BLaER1 treated with 17β-estradiol and CSF1 and Interleukin-3, amounts not matched to agents 10 nM and 100 nM (cell line): ENCODE data around the gene WWOX.

Experiments
- H3K27ac ChIP-seq, 11 experiments: shearing (Covaris generic); formaldehyde crosslinking; 2 replicates each; pipeline ENCODE4 v1.8.1; 2022
- H3K27me3 ChIP-seq, 11 experiments: shearing (Covaris generic); formaldehyde crosslinking; 2 replicates each; pipeline ENCODE4 v1.8.1; 2022
- H3K36me3 ChIP-seq, 11 experiments: shearing (Covaris generic); formaldehyde crosslinking; 2 replicates each; pipeline ENCODE4 v1.8.1; 2022
- H3K4me1 ChIP-seq, 10 experiments: shearing (Covaris generic); formaldehyde crosslinking; 2 replicates each; pipeline ENCODE4 v1.8.1; 2022
- H3K4me2 ChIP-seq, 11 experiments: shearing (Covaris generic); formaldehyde crosslinking; 2 replicates each; pipeline ENCODE4 v1.8.1; 2022
- H3K4me3 ChIP-seq, 10 experiments: shearing (Covaris generic); formaldehyde crosslinking; 2 replicates each; pipeline ENCODE4 v1.8.1; 2022
- H3K9ac ChIP-seq, 11 experiments: shearing (Covaris generic); formaldehyde crosslinking; 2 replicates each; pipeline ENCODE4 v1.8.1; 2022
- H3K9me3 ChIP-seq, 11 experiments: shearing (Covaris generic); formaldehyde crosslinking; replicated peaks in 1 of 11; 2 replicates each; pipeline ENCODE4 v1.8.1; 2022
- H4K20me1 ChIP-seq, 11 experiments: shearing (Covaris generic); formaldehyde crosslinking; 2 replicates each; pipeline ENCODE4 v1.8.1; 2022
- Cebpa-rat ChIP-seq, 11 experiments: shearing (Covaris generic); IDR thresholded peaks; 2 replicates each; pipeline ENCODE4 v1.8.1; 2022

Gene WWOX

DNA sequence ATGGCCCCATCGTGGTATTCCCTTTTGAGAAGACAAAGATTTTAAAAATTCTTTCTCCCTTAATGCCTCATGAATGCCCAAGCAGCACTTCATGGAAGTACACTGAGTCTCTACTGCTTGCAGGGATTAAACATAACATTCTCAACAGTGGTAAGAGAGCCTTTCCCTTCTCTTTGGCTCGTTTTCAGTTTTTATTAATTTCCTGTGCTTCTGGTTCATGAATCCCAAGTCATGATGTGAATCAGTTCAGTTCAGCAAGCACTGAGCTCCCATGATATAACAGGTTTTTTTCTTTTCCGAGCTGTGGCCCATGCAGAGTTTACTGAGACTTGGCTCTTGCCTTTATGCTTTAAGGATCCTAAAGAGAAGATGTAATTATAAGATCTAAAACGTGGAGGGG, 175.3 kb downstream of the WWOX start:
- H3K27me3 ChIP-seq, result no peaks in the 10 kb centered on the region
- TF ChIP-seq Cebpa-rat (IDR thresholded peaks at IDR 0.05), result no peak
- no peak overlapping the region for H3K9ac ChIP-seq
- H3K4me1 ChIP-seq, result no peaks in the 10 kb centered on the region
- no peaks in the 10 kb centered on the region for H3K9me3 ChIP-seq
- no peak overlapping the region for H3K27ac ChIP-seq
- H3K4me2 ChIP-seq, result no peak overlapping the region
- H3K4me3 ChIP-seq, result no peak overlapping the region
- no peaks in the 10 kb centered on the region for H4K20me1 ChIP-seq
- H3K36me3 ChIP-seq, result no peaks in the 10 kb centered on the region

DNA sequence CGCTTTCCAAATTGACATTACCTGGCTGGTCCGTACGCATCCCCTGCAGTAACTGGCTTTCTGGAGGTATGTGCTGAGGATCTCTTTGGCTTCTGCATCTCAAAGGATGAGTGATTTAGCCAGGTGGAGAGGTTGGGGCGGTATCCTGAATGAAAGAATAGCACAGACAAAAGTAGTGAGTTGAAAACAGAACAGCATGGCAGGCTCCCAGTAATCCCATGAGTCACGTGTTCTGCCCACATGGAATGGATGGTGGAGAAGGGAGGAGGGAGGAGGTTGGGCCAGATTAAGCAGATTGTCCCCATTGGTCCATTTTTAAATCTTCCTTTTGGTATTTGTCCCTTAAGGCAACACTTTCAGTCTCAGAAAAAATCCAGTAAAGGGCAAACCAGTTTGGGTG, 176.0 kb downstream of the WWOX start:
- Histone ChIP-seq H3K4me3 (no peak overlapping the region), H3K9ac (no peak overlapping the region), H3K4me1 (no peaks in the 10 kb centered on the region), H3K4me2 (no peak overlapping the region), H3K27ac (no peak overlapping the region), H4K20me1 (no peaks in the 10 kb centered on the region), H3K36me3 (no peaks in the 10 kb centered on the region), H3K9me3 (no peaks in the 10 kb centered on the region), H3K27me3 (no peaks in the 10 kb centered on the region)
- TF ChIP-seq Cebpa-rat (IDR thresholded peaks at IDR 0.05), result no peak

DNA sequence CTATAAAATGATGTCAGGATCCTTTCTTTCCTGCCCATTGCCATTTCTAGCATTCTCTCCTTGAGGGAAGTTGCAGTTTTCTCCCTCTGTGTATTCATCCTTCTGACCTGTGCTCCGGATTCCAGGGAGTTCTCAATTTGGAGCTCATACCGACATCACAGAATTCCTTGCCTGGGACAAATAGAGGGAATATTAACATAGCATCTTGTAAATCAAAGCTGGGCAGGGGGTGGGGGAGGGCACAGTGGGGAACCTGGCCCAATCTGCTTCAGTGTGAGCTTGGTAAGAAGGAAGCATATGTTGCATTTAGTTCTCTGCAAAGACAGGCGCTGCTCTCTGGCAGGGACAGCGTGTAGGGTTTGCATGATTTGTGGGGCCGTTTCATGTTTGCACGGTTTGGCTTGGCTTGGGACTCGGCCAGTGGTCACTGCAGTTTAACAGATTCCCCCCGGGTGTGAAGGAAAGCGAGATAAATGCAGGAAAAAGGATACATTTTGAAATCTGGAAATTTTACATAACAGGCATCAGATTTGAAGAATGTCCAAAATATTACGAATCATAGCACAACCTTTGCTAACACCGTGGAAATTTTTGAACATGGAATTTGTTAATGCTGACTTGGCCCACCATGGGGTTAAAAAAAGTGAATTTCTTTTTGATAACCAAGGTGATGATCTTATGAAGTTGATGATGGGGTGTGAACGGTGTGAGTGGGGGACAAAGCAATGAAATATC, 178.0 kb downstream of the WWOX start:
- H3K4me2 ChIP-seq, result no peak overlapping the region
- no peak overlapping the region for H3K9ac ChIP-seq
- peaks cover 0 to 6% (median 0%) of the 10 kb centered on the region in 11 experiments; a peak in 2 of 22 replicates for H3K36me3 ChIP-seq
- H3K27me3 ChIP-seq, result no peaks in the 10 kb centered on the region
- H3K4me3 ChIP-seq, result no peak overlapping the region
- no peaks in the 10 kb centered on the region for H4K20me1 ChIP-seq
- H3K27ac ChIP-seq, result no peak overlapping the region
- H3K4me1 ChIP-seq, result no peaks in the 10 kb centered on the region
- H3K9me3 ChIP-seq, result no peaks in the 10 kb centered on the region
- no peak for TF ChIP-seq Cebpa-rat (IDR thresholded peaks at IDR 0.05)

DNA sequence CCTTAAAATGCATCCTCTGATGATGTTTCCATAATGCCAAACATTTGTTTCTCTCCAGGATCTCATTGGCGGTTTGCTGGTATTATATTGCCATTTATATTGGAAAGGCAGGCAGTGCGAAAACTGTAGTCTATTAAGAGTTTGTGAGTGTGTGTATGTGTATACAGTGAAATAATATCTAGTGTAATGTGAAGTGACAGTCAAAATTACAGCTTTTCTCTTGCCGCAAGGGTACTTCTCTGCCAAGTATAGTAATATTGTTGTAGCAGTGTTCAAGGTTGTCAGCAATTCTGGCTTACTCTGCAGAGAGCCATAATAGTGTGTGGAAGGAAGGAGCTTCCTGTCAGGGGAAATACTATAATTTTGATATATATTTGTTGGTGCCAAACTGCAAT, 178.6 kb downstream of the WWOX start:
- Histone ChIP-seq H3K9me3 (no peaks in the 10 kb centered on the region), H4K20me1 (no peaks in the 10 kb centered on the region), H3K4me2 (no peak overlapping the region), H3K4me3 (no peak overlapping the region), H3K9ac (no peak overlapping the region), H3K4me1 (no peaks in the 10 kb centered on the region), H3K36me3 (peaks cover 0 to 6% (median 0%) of the 10 kb centered on the region in 11 experiments; a peak in 2 of 22 replicates), H3K27me3 (no peaks in the 10 kb centered on the region), H3K27ac (no peak overlapping the region)
- no peak for TF ChIP-seq Cebpa-rat (IDR thresholded peaks at IDR 0.05)

DNA sequence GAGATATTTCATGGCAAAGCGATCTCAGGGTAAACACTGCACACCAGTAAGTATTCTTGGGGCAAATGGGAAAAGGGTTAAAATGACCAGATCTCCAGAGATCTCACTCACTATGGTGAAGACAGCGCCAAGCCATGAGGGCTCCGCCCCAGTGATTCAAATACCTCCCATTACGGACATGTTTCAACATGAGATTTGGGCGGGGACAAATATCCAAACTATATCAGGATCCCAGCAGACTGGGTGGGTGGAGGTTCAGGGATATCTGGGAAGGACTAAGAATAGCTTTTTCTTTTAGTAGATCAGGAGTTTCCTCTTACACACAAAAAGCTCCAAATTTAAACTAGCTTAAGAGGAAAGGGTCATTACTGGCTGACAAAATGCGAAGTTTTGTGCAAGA, 181.7 kb downstream of the WWOX start:
- Histone ChIP-seq H3K9ac (no peak overlapping the region), H3K4me1 (no peaks in the 10 kb centered on the region), H3K9me3 (no peaks in the 10 kb centered on the region), H4K20me1 (no peaks in the 10 kb centered on the region), H3K27me3 (no peaks in the 10 kb centered on the region), H3K27ac (no peak overlapping the region), H3K4me2 (no peak overlapping the region), H3K4me3 (no peak overlapping the region), H3K36me3 (peaks cover 0 to 6% (median 0%) of the 10 kb centered on the region in 11 experiments; a peak in 2 of 22 replicates)
- no peak for TF ChIP-seq Cebpa-rat (IDR thresholded peaks at IDR 0.05)

DNA sequence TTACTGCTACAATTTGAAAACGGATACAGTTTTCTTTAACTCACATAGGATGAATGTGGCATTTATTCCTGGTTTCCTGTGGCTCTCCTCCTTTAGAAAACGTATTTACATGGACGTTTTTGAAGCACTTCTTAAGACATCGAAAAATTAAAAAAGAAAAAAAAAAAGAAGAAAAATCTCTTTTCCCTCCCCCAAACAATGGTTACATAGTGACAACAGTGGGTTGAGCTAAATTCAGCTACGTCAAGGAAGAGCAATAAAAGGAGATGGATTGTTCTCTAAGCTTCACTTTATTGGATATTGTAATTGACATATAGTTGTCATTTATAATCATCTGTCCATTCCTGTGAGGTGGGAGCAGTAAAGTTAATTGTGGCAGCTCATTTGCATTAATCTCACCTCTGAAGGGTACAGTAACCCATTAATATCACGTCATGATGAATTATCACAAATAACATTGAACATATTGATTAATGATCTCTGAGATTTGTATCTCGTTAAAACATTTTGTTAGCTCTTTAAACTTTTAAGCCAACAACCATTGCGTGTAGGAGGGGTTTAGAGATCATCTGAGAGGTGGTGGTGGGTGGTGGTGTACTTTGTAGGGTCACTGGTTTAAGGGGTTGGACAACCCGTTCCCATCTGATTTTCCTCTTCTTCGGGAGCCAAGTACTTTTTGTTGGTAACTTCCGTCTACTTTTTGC, 184.2 kb downstream of the WWOX start:
- H3K27ac ChIP-seq, result no peak overlapping the region
- TF ChIP-seq Cebpa-rat (IDR thresholded peaks at IDR 0.05), result no peak
- H3K36me3 ChIP-seq, result peaks cover 0 to 6% (median 0%) of the 10 kb centered on the region in 11 experiments; a peak in 2 of 22 replicates
- no peaks in the 10 kb centered on the region for H3K9me3 ChIP-seq
- no peak overlapping the region for H3K4me3 ChIP-seq
- no peak overlapping the region for H3K4me2 ChIP-seq
- H3K27me3 ChIP-seq, result no peaks in the 10 kb centered on the region
- H3K4me1 ChIP-seq, result no peaks in the 10 kb centered on the region
- no peak overlapping the region for H3K9ac ChIP-seq
- no peaks in the 10 kb centered on the region for H4K20me1 ChIP-seq

DNA sequence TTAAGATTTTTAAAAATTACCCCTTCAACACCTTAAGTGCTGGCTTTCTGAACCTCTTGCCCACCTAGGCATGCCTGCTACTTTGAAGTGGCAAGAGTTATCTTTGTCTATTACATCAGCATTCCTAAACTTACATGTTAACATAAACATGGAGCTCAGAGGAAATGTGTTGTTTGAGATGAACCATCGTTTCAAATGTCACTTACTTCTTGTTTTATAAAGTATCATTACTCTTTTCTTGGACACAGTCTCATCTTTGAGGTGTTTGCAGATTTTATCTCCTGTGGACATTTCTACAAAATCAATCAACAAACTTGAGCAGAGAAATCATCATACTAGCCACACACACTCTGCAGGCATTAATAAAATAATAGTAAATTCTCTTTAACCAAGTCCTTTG, 184.9 kb downstream of the WWOX start:
- H3K27ac ChIP-seq, result no peak overlapping the region
- no peaks in the 10 kb centered on the region for H3K27me3 ChIP-seq
- H3K9ac ChIP-seq, result no peak overlapping the region
- no peak overlapping the region for H3K4me3 ChIP-seq
- H3K36me3 ChIP-seq, result peaks cover 0 to 6% (median 0%) of the 10 kb centered on the region in 11 experiments; a peak in 2 of 22 replicates
- no peak for TF ChIP-seq Cebpa-rat (IDR thresholded peaks at IDR 0.05)
- no peaks in the 10 kb centered on the region for H3K4me1 ChIP-seq
- H4K20me1 ChIP-seq, result no peaks in the 10 kb centered on the region
- no peak overlapping the region for H3K4me2 ChIP-seq
- no peaks in the 10 kb centered on the region for H3K9me3 ChIP-seq

DNA sequence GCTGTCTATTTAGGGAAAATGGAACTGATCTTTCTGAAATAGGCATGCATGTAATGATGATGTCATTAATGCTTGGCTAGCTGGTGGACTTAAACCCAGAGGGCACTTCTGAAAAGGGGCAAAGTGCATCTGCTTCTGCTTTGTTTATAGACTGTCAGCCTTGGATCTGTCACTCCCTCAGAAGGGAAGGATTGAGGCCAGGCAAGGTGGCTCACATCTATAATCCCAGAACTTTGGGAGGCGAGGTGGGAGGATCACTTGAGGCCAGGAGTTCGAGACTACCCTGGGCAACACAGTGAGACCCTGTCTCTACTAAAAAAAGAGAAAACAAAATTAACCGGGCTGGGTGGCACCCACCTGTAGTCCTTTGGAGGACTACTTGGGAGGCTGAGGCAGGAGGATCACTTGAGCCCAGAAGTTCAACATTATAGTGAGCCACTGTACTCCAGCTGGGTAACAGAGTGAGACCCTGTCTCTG, 185.5 kb downstream of the WWOX start:
- Histone ChIP-seq H3K27ac (no peak overlapping the region), H3K4me2 (no peak overlapping the region), H3K9me3 (no peaks in the 10 kb centered on the region), H4K20me1 (no peaks in the 10 kb centered on the region), H3K4me1 (no peaks in the 10 kb centered on the region), H3K27me3 (no peaks in the 10 kb centered on the region), H3K9ac (no peak overlapping the region), H3K36me3 (peaks cover 0 to 6% (median 0%) of the 10 kb centered on the region in 11 experiments; a peak in 2 of 22 replicates), H3K4me3 (no peak overlapping the region)
- no peak for TF ChIP-seq Cebpa-rat (IDR thresholded peaks at IDR 0.05)

DNA sequence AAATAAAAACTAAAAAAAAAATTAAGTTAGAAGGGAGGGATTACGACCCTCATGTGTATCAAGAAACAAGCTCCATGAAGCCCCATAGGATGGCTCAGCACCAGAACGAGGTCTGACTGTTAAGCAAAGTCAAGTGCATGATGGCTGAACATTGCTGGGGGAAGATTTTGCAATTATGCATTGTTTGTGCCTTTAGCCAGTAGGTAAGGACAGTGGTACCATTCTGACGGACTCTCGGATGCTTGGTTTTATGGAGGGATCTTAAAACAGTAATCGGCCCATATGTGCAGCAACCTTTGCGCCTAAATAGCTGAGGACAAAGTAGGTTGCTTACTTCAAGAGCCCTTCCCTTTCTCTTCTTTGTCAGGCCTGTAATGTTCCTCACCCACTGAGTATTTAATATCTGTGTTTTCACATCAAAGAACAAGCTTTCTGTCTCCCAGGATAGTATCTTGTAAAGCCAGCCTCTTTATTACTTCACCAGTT, 186.0 kb downstream of the WWOX start:
- no peak overlapping the region for H3K4me2 ChIP-seq
- no peaks in the 10 kb centered on the region for H3K9me3 ChIP-seq
- no peak overlapping the region for H3K9ac ChIP-seq
- H4K20me1 ChIP-seq, result no peaks in the 10 kb centered on the region
- H3K4me3 ChIP-seq, result no peak overlapping the region
- no peaks in the 10 kb centered on the region for H3K4me1 ChIP-seq
- no peak for TF ChIP-seq Cebpa-rat (IDR thresholded peaks at IDR 0.05)
- H3K27ac ChIP-seq, result no peak overlapping the region
- peaks cover 0 to 6% (median 0%) of the 10 kb centered on the region in 11 experiments; a peak in 2 of 22 replicates for H3K36me3 ChIP-seq
- no peaks in the 10 kb centered on the region for H3K27me3 ChIP-seq
